ENCODE measurements around the gene N4BP3.

Gene N4BP3

GRCh38 chr5:178142642-178143041 is 29.3 kb downstream of the N4BP3 start:
- intact Hi-C loops (cut with DNase I): no loop called here
- DNase-seq: peak in 2 of 10 donors; percentile 16 to 65

DNA sequence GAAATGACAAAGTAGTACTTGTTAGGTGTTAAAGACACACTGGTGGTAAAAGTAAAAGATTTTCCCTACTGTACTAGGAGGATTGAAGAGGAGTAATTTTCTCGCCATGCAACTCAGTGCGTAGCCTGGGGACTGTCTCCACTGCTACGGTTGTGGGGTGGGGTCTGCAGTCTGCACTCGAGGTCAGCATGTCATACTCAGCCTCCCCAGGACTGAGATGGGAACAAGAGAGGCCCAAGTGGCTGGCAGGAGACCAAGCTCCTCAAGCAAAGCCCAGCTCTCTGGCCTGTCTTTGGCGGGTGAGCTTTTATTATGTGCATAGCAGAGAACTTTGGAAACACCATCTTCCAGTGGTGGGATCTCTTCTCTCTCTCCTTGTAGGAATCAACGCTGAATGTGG is 29.9 kb downstream of the N4BP3 start:
- peak in 3 of 10 donors; percentile 26 to 70 (median 70) for DNase-seq
- intact Hi-C loops (cut with DNase I): no loop called here

- intact Hi-C loops (cut with DNase I): no loop called here
- DNase-seq: peak in 3 of 10 donors; percentile 69 to 85 (median 74)
These were observed 30.6 kb downstream of the N4BP3 start for GRCh38 chr5:178143901-178144300.

DNA sequence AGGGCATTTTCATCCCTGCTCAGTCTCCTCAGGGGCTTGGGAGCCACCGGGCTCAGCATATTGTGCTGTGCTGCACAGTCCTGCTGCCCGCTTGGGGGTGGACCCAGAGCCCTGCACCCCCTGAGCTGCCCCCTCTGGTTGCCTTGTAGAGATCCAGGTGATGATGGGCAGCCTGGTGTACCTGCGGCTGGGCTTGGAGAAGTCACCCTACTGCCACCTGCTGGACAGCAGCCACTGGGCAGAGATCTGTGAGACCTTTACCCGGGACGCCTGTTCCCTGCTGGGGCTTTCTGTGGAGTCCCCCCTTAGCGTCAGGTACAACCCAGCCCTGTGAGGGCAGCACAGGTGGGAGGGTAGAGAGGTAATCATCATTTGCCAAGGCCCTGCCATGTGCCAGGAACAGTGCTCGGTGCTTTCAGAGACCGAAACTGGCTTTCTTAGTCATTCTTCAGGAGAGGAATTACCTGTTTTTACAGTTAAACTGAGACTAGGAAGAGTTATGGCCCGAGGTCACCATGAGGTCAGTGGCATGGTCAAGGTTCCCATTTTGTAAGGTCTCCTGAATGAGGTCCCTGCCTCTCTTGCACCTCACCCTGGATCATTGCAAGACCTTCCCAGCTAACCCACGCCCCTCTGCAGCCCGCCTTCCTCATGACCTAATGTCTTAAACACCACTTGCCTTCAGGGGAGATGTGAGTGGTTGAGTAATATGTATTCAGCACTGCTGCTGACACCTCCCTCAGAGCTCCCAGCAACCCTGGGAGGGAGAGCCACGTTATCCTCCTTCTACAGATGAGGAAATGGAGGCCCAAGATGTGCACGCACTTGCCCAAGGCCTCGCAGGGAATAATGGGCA is 32.9 kb downstream of the N4BP3 start:
- DNase-seq: peak in 7 of 10 donors; percentile 36 to 92 (median 60)
- intact Hi-C loops (cut with DNase I): no loop called here

GRCh38 chr5:178147406-178147805 is 34.1 kb downstream of the N4BP3 start:
- intact Hi-C loops (cut with DNase I): no loop called here
- DNase-seq: peak in 2 of 10 donors; percentile 55

- intact Hi-C loops (cut with DNase I): no loop called here
- DNase-seq: peak in 5 of 10 donors; percentile 27 to 88 (median 52)
These were observed 36.0 kb downstream of the N4BP3 start for GRCh38 chr5:178149199-178149932.

GRCh38 chr5:178150977-178151734 is 37.8 kb downstream of the N4BP3 start:
- DNase-seq: peak in 1 of 10 donors; percentile 48
- intact Hi-C loops (cut with DNase I): no loop called here

- no peak for DNase-seq
- intact Hi-C loops (cut with DNase I): no loop called here
These were observed 39.4 kb downstream of the N4BP3 start for GRCh38 chr5:178152491-178153444.

DNA sequence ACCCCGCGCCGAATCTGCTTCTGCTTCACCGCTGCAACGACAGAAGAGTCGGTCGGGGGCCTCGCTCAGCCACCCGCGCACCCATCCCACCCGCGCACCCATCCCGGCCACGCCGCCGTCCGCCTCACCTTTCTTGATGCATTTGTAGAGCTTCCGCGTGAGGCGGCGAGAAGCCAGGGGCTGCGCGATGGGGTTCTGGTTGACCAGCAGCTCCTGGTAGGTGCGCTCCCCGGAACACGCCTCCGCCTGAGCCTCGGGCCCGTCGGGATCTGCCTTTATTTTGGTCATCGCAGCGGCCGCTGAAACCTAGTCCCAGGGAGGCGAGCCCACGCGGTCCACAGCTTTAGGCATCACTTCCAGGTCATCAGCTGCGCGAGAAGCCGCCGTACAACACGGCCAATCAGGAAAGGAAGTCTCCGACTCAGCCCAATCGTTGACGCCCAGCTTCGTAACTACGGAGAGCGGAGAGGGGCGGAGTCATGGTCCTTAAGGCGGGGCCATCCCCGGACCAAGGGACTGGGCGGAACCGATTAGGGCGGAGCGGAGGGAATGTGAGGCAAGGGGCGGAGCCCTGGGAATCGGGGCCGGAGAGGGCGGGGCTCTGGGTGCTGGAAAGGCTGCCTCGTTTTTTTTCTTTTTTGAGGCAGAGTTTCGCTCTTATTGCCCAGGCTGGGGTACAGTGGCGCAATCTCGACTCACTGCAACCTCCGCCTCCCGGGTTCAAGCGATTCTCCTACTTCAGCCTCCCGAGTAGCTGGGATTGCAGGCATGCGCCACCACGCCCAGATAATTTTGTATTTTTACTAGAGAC is 40.4 kb downstream of the N4BP3 start, which contains the start of gene NHP2:
Gene NHP2, minus strand, starts transcription at position 356 of the 811 bp plus-strand sequence. Its CDS starts 68 bp downstream, at position 288.
- DNase-seq: peak; percentile 99 to 100 (median 100)
- intact Hi-C loops (cut with DNase I): no loop called here

- intact Hi-C loops (cut with DNase I): no loop called here
- peak in 1 of 10 donors; percentile 43 for DNase-seq
These were observed 41.7 kb downstream of the N4BP3 start for GRCh38 chr5:178155065-178155464.

DNA sequence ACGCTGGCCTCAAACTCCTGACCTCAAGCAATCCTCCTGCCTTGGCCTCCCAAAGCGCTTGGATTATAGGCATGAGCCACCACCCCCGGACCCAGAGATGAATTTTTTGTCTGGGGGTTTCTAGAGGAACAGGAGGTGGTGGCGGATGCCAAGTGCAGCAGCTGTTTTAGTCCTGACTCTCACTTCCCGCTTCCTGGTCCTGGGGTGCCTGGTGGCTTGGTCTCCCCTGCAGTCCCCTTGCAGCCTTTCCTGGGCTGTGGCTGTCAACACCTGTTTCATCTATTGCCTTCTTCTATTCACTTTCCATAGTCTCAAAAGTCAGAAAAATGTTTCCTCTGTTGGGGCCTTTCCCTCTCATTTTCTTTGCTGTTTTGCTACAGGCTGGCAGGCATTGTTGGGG is 46.8 kb downstream of the N4BP3 start:
- intact Hi-C loops (cut with DNase I): loop anchor here (5.0 kb wide), 1 partner anchor 98 kb away; no protein-coding TSS in a partner anchor

DNA sequence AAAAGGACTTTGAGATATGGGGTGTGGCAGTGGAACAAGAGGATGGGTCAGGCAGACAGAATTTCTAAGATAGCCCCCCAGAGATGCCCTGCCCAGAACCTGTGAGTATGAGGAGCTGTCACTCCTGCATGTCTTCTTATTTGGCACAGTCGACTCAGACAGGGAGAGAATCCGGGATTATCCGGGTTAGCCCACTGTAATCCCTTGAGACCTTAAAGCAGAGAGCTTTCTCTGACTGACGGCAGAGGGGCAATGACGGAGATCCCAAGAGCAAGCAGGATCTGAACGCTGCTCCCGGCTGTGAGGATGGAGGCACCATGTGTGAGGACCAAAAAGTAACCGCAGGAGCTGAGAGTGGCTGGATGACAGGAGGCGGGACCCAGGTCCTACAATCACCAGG is 49.1 kb downstream of the N4BP3 start:
- intact Hi-C loops (cut with DNase I): loop anchor here (5.0 kb wide), 1 partner anchor 100 kb away; no protein-coding TSS in a partner anchor
- no peak for DNase-seq

More for the DNA sequence above, 46.8 kb downstream of the N4BP3 start:
- DNase-seq: no peak

DNA sequence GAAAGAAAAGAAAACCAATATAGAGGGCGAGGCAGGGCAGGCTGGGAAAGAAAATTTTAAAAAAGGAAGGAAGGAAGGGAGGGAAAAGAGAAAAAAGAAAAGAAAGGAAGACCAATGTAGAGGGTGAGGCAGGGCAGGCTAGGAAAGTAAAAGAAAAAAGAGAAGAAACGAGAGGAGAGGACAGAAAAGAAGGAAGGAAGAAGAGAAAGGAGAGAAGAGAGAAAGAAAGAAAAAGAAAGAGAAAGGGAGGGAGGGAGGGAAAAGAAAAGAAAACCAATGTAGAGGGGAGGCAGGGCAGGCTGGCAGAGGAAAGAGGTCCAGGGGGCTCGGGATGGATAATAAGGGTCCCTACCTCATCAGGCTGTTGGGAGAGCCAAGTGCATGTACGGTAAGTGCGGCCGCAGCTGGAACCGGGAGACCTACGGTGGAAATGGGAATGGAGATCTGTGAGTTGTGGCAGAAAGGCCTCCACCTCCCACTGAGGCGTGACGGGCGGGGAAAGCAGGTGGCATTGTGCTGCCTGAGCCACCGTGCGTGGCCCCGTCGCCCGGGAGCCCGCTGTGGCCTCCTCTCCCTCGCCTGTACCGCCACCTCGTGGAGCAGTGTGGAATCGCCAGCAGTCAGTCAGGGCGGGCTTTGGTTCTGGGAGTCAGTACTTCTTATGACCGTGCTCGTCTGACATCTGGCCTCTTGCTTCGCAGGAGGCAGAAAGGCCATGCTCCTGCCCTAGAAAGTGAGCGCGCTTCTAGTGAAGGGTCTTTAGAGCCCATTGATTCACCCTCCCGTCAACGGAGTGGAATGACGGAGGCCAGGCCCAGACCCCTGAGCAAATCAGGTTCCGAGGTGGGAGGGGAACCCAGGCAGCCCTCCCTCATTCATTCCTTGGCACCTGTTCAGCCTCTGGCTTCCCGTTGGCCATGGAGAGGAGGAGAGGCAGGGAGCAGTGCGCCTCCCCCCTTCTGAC is 50.7 kb downstream of the N4BP3 start:
- peak; percentile 71 to 97 (median 90) for DNase-seq
- intact Hi-C loops (cut with DNase I): loop anchor here (1.0 to 5.0 kb wide), 2 partner anchors 88 to 102 kb away; no protein-coding TSS in a partner anchor

GRCh38 chr5:178165581-178165980 is 52.2 kb downstream of the N4BP3 start:
- DNase-seq: peak in 1 of 10 donors; percentile 78
- intact Hi-C loops (cut with DNase I): no loop called here

DNA sequence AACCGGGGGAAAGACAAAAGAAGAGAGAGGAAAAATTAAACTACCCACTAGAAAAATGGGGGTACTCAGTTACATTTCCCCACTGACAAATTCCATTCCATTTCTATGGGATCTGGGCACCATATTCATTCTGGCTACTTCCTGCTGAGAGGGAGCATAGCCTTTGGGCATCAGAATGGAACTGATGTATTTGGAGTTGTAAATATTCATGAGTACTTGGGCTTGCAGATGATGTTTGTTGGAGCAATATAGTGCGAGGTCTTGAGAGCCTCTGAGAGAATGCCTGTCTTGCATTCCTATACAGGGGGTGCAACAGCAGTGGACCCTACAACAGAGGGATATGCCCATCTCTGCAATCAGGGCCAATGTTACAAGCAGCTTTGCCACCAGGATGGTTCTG is 57.1 kb downstream of the N4BP3 start:
- no peak for DNase-seq
- intact Hi-C loops (cut with DNase I): no loop called here

- no peak for DNase-seq
- intact Hi-C loops (cut with DNase I): no loop called here
These were observed 61.1 kb downstream of the N4BP3 start for GRCh38 chr5:178174456-178174855.
